AG04450 (cell line): ENCODE results near the gene STOML1. TPM values are rescaled to one million over a fixed set of nuclear protein-coding genes. Genes with fewer than 3 reads are reported as not detected.

Experiments
- CTCF ChIA-PET: fragments of 300-600, 350-600 bp; formaldehyde crosslinking; extraction: SDS; loops from one replicate; lab custom pipeline; 2022; ENCODE audit warnings: antibody characterized with exemption, inconsistent platforms; lab: Charles Lee
- POLR2A ChIA-PET: fragments of 350-600 bp; formaldehyde crosslinking; extraction: SDS; loops from one replicate; lab custom pipeline; 2021; ENCODE audit warnings: antibody characterized with exemption, inconsistent platforms; lab: Yijun Ruan, JAX
- DNase-seq: peaks from one replicate; pipeline ENCODE4 v3.0.0-alpha.2; 2011; ENCODE audit warnings: low read depth, low spot score
- H3K27ac ChIP-seq: one replicate; pipeline ENCODE4 v1.5.1; 2012; ENCODE audit warnings: low read depth, low read length, control low read depth
- H3K27me3 ChIP-seq: one replicate; pipeline ENCODE4 v1.6.0; 2012; ENCODE audit warnings: low read length; ENCODE audit not compliant: control insufficient read depth, insufficient read depth
- H3K4me3 ChIP-seq: 2 replicates; pipeline ENCODE4 v1.5.1; 2011; ENCODE audit warnings: mild to moderate bottlenecking, low read depth, low read length, control low read depth
- H3K9me3 ChIP-seq: 2 replicates; pipeline ENCODE4 v1.5.1; 2012; ENCODE audit warnings: low read length; ENCODE audit not compliant: control insufficient read depth, insufficient read depth
- CTCF ChIP-seq: IDR thresholded peaks from 2 replicates; pipeline ENCODE4 v1.5.1; 2011; ENCODE audit warnings: low read depth, low read length, control low read depth, inconsistent platforms
- polyA plus RNA-seq: library from polyadenylated mRNA; depleted of rRNA; stranded (reverse); fragments of >200 nt; gene quantifications from 2 replicates; pipeline ENCODE4 v1.2.3, GENCODE V29; 2011

Gene STOML1
- polyA plus RNA-seq, 1 experiment = 7.3 TPM

GRCh38 chr15:74019734-74020133, 27.6 kb upstream of the STOML1 start:
- Histone ChIP-seq H3K27ac (no peak overlapping the region), H3K9me3 (no peaks in the 10 kb centered on the region; the same call in 1 of the 2 replicates), H3K27me3 (no peaks in the 10 kb centered on the region), H3K4me3 (no peak overlapping the region)
- DNase-seq = no peak
- ChIA-PET POLR2A (no interaction called here), CTCF (interaction anchor here (1.3 kb wide), 1 partner anchor 17 kb away, joined by 3 read pairs; no protein-coding TSS in a partner anchor)
- TF ChIP-seq CTCF = no peak

- H3K27ac ChIP-seq = no peak overlapping the region
- TF ChIP-seq CTCF = no peak
- H3K9me3 ChIP-seq = no peaks in the 10 kb centered on the region
- H3K27me3 ChIP-seq = no peaks in the 10 kb centered on the region
- POLR2A ChIA-PET = no interaction called here
- H3K4me3 ChIP-seq = no peak overlapping the region
- no peak for DNase-seq
- CTCF ChIA-PET = interaction anchor here (0.6 to 1.5 kb wide), 5 partner anchors 23 to 40 kb away, joined by 3 to 7 read pairs (median 6); no protein-coding TSS in a partner anchor
Measured at GRCh38 chr15:74013374-74013894, 21.3 kb upstream of the STOML1 start.

GRCh38 chr15:74011610-74012009, 19.5 kb upstream of the STOML1 start:
- Histone ChIP-seq H3K27ac (peak overlapping the region; percentile 22), H3K27me3 (no peaks in the 10 kb centered on the region), H3K9me3 (no peaks in the 10 kb centered on the region), H3K4me3 (no peak overlapping the region)
- POLR2A ChIA-PET = no interaction called here
- no peak for DNase-seq
- TF ChIP-seq CTCF = no peak
- CTCF ChIA-PET = interaction anchor here (3.2 kb wide), 1 partner anchor 39 kb away, joined by 13 read pairs; no protein-coding TSS in a partner anchor

GRCh38 chr15:74010929-74011540, 18.9 kb upstream of the STOML1 start:
- Histone ChIP-seq H3K4me3 (no peak overlapping the region), H3K9me3 (no peaks in the 10 kb centered on the region), H3K27me3 (no peaks in the 10 kb centered on the region), H3K27ac (no peak overlapping the region)
- no peak for TF ChIP-seq CTCF
- POLR2A ChIA-PET = interaction anchor here (0.6 to 1.3 kb wide), 2 partner anchors 10 to 17 kb away, joined by 3 to 8 read pairs; partner anchors contain the start of gene PML
- CTCF ChIA-PET = interaction anchor here (0.9 to 3.2 kb wide), 4 partner anchors 18 to 38 kb away, joined by 3 to 13 read pairs (median 5); no protein-coding TSS in a partner anchor
- no peak for DNase-seq

- POLR2A ChIA-PET = no interaction called here
- TF ChIP-seq CTCF = no peak
- DNase-seq = no peak
- CTCF ChIA-PET = no interaction called here
- no peak overlapping the region for H3K27ac ChIP-seq
- H3K27me3 ChIP-seq = no peaks in the 10 kb centered on the region
- no peaks in the 10 kb centered on the region for H3K9me3 ChIP-seq
- H3K4me3 ChIP-seq = no peak overlapping the region
Measured at GRCh38 chr15:74008901-74009300, 16.8 kb upstream of the STOML1 start.
